B cell (primary cell): ENCODE measurements around the gene PLA2G4F.

Experiments used
- CTCF ChIP-seq: fragments of 200-600 bp; IDR thresholded peaks from one replicate; pipeline ENCODE4 v1.8.0; 2022; ENCODE audit warnings: antibody characterized with exemption, mild to moderate bottlenecking
- EZH2 ChIP-seq: IDR thresholded peaks from 2 replicates; pipeline ENCODE4 v1.6.1; 2012; ENCODE audit warnings: borderline replicate concordance, low read depth, mild to moderate bottlenecking, moderate library complexity, low read length; ENCODE audit not compliant: insufficient read depth, poor library complexity, severe bottlenecking

DNA sequence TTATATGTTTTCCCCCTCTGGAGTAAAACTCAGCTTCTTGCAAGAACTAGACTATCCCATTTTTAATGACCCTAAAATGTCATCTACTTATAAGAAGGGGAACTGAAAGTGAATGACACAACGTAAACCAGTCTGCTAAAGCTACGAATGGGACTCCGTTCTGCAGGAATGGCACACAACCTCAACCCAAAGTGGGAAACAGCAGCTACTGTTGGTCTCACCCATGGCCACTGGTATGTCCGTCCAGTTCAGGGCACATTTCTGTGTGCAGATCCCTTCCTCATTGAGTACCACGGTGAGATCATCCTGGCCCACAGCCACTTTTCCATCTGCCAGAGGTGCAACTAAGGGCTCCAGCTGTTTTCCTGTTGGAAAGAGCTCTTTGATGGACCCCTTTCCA lies 27.9 kb upstream of the PLA2G4F start:
- no peak for TF ChIP-seq EZH2
- no peak for TF ChIP-seq CTCF
